Epidermal melanocyte (primary cell): Measurements from ENCODE around the gene UTS2.

ENCODE experiments used
- DNase-seq: peaks from one replicate; pipeline ENCODE4 v3.0.0; 2011; ENCODE audit warnings: low spot score; ENCODE audit not compliant: insufficient read length

UTS2 gene

GRCh38 chr1:7813677-7814373 is 39.0 kb downstream of the UTS2 start:
- DNase-seq: no peak

GRCh38 chr1:7811476-7811875 is 41.4 kb downstream of the UTS2 start:
- no peak for DNase-seq

- no peak for DNase-seq
Measured at GRCh38 chr1:7810395-7810794, 42.5 kb downstream of the UTS2 start.

- no peak for DNase-seq
Measured at GRCh38 chr1:7809742-7810141, 43.1 kb downstream of the UTS2 start.

GRCh38 chr1:7808253-7808844 is 44.5 kb downstream of the UTS2 start:
- DNase-seq: no peak

GRCh38 chr1:7805460-7805859 is 47.4 kb downstream of the UTS2 start:
- no peak for DNase-seq
